NCI-H2107 (cell line): Measurements from ENCODE around the gene GADD45B.

Experiments used
- DNase-seq: peaks from one replicate; lab custom pipeline; 2025; lab: John Stamatoyannopoulos, UW

GADD45B gene

GRCh38 chr19:2475702-2476450 lies at the start of gene GADD45B:
TSS of gene GADD45B (plus strand) at chr19:2476127. CDS start at chr19:2476359, 232 bp downstream.
- DNase-seq = peak; percentile 65

GRCh38 chr19:2426611-2427428 lies 49.1 kb upstream of the GADD45B start:
- no peak for DNase-seq

- peak; percentile 93 for DNase-seq
Observed at GRCh38 chr19:2427429-2428320, 48.3 kb upstream of the GADD45B start, which contains the start of gene TIMM13. TSS of gene TIMM13 (minus strand) at chr19:2427586. CDS start at chr19:2427533, 53 bp downstream.

GRCh38 chr19:2428321-2428690 lies 47.6 kb upstream of the GADD45B start:
- no peak for DNase-seq

GRCh38 chr19:2428756-2429711 lies 46.9 kb upstream of the GADD45B start:
- DNase-seq = no peak

GRCh38 chr19:2429917-2430535 lies 45.9 kb upstream of the GADD45B start:
- no peak for DNase-seq

- no peak for DNase-seq
Observed at GRCh38 chr19:2431318-2432055, 44.4 kb upstream of the GADD45B start.

- no peak for DNase-seq
Observed at GRCh38 chr19:2432131-2432848, 43.6 kb upstream of the GADD45B start.

GRCh38 chr19:2433854-2434253 lies 42.1 kb upstream of the GADD45B start:
- no peak for DNase-seq

GRCh38 chr19:2434267-2434666 lies 41.7 kb upstream of the GADD45B start:
- DNase-seq = no peak

- no peak for DNase-seq
Observed at GRCh38 chr19:2434721-2435265, 41.1 kb upstream of the GADD45B start.

- no peak for DNase-seq
Observed at GRCh38 chr19:2436384-2436783, 39.5 kb upstream of the GADD45B start.

- no peak for DNase-seq
Observed at GRCh38 chr19:2436926-2437325, 39.0 kb upstream of the GADD45B start.

GRCh38 chr19:2438178-2438577 lies 37.7 kb upstream of the GADD45B start:
- no peak for DNase-seq

GRCh38 chr19:2440515-2440914 lies 35.4 kb upstream of the GADD45B start:
- DNase-seq = no peak

- DNase-seq = no peak
Observed at GRCh38 chr19:2441096-2441752, 34.7 kb upstream of the GADD45B start.

GRCh38 chr19:2443116-2443784 lies 32.7 kb upstream of the GADD45B start:
- DNase-seq = no peak

GRCh38 chr19:2443785-2444182 lies 32.1 kb upstream of the GADD45B start:
- DNase-seq = no peak
